Vagina (tissue), 2 donors: ENCODE data around the gene SGK2. TPM values are rescaled to one million over a fixed set of nuclear protein-coding genes. Genes with fewer than 3 reads are reported as not detected.

Source experiments
- DNase-seq, 2 donors: peaks; one replicate each; pipeline ENCODE4 v3.0.0-alpha.2; 2017; ENCODE audit errors: extremely low spot score in 2 of 2
- H3K27ac ChIP-seq: fragments of 200-600 bp; sonication (generic); one replicate; pipeline ENCODE4 v1.5.1; 2019
- H3K27me3 ChIP-seq: fragments of 200-600 bp; sonication (generic); one replicate; pipeline ENCODE4 v1.5.1; 2019
- H3K36me3 ChIP-seq, 2 donors: fragments of 200-600 bp; sonication (generic); one replicate each; pipeline ENCODE4 v1.5.1; 2017 to 2019
- H3K4me1 ChIP-seq: fragments of 200-600 bp; sonication (generic); one replicate; pipeline ENCODE4 v1.5.1; 2019
- H3K4me3 ChIP-seq, 2 donors: fragments of 200-600 bp; sonication (generic); 1 replicate in 1 of 2; 2 replicates in 1 of 2; pipeline ENCODE4 v1.5.1; 2016 to 2019
- H3K9me3 ChIP-seq: fragments of 200-600 bp; sonication (generic); one replicate; pipeline ENCODE4 v1.5.1; 2019
- POLR2A ChIP-seq, 2 donors: fragments of 450-650 bp; IDR thresholded peaks; one replicate each; pipeline ENCODE4 v1.6.1; 2017; ENCODE audit warnings: antibody characterized with exemption in 2 of 2, mild to moderate bottlenecking in 2 of 2, moderate library complexity in 2 of 2
- POLR2AphosphoS5 ChIP-seq, 2 donors: sonication (generic); formaldehyde crosslinking; IDR thresholded peaks; one replicate each; pipeline ENCODE4 v1.9.0; 2017; ENCODE audit warnings: antibody characterized with exemption in 2 of 2, mild to moderate bottlenecking in 2 of 2, low read depth in 1 of 2; ENCODE audit not compliant: insufficient read depth in 1 of 2
- intact Hi-C: fragments of 100-400 bp; cut with DNase I; formaldehyde crosslinking; loops from one replicate; pipeline ENCODE4 v1.15.1; 2023
- total RNA-seq: library from RNA; depleted of rRNA; stranded (reverse); fragments of >200 nt; gene quantifications from one replicate; pipeline ENCODE4 v1.2.3, GENCODE V29; 2016
- TF ChIP-seq, protein P1 (sequence below), 3 experiments: fragments of 450-650 bp in 2 of 3; fragments of 200-600 bp in 1 of 3; sonication (generic) in 1 of 3; IDR thresholded peaks; one replicate each; pipeline ENCODE4 v1.5.1; 2017 to 2019; ENCODE audit warnings: antibody characterized with exemption in 3 of 3, mild to moderate bottlenecking in 2 of 3, moderate library complexity in 2 of 3

The SGK2 gene
- total RNA-seq, 1 donor from 2014 or later = 5.4 TPM

DNA sequence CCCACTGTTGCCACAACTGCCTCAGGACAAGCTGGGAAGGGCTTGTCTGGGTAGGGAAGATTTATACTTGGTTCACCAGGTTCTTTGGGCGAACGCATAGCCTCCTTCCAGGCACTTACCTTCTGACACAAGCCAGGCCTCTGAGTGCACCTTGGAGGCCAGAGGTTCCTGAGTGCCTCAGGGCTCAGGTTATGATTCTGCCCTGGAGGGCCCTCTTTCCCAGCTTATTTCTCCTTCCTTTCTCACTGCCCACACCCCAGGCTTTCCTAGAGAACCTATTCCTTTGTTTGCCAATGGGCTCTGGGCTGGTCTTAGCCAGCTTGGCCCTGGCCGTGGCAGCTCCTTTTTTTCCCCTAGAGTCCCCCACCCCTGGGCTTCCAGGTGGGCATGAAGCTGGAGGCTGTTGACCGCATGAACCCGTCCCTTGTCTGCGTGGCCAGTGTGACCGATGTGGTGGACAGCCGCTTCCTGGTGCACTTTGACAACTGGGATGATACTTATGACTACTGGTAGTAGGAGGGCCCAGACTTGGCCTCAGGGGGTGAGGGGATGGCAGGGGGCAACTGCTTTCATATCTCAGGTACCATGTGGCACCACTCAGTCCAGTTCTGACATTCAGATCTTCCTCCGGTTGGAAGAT is 26.3 kb upstream of the SGK2 start:
- intact Hi-C loops = no loop called here
- Histone ChIP-seq H3K36me3 (peaks cover 0 to 5% of the 10 kb centered on the region in 2 donors), H3K4me1 (no peaks in the 10 kb centered on the region), H3K27me3 (no peaks in the 10 kb centered on the region), H3K27ac (no peak overlapping the region), H3K4me3 (no peak overlapping the region), H3K9me3 (no peaks in the 10 kb centered on the region)
- TF ChIP-seq, protein P1, sequence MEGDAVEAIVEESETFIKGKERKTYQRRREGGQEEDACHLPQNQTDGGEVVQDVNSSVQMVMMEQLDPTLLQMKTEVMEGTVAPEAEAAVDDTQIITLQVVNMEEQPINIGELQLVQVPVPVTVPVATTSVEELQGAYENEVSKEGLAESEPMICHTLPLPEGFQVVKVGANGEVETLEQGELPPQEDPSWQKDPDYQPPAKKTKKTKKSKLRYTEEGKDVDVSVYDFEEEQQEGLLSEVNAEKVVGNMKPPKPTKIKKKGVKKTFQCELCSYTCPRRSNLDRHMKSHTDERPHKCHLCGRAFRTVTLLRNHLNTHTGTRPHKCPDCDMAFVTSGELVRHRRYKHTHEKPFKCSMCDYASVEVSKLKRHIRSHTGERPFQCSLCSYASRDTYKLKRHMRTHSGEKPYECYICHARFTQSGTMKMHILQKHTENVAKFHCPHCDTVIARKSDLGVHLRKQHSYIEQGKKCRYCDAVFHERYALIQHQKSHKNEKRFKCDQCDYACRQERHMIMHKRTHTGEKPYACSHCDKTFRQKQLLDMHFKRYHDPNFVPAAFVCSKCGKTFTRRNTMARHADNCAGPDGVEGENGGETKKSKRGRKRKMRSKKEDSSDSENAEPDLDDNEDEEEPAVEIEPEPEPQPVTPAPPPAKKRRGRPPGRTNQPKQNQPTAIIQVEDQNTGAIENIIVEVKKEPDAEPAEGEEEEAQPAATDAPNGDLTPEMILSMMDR (IDR thresholded peaks at IDR 0.05) = no peak
- TF ChIP-seq POLR2A (IDR thresholded peaks at IDR 0.05) = no peak
- no peak for TF ChIP-seq POLR2AphosphoS5 (IDR thresholded peaks at IDR 0.05; ENCODE audit: insufficient read depth in 1 of 2, low read depth in 1 of 2)
- DNase-seq = no peak

DNA sequence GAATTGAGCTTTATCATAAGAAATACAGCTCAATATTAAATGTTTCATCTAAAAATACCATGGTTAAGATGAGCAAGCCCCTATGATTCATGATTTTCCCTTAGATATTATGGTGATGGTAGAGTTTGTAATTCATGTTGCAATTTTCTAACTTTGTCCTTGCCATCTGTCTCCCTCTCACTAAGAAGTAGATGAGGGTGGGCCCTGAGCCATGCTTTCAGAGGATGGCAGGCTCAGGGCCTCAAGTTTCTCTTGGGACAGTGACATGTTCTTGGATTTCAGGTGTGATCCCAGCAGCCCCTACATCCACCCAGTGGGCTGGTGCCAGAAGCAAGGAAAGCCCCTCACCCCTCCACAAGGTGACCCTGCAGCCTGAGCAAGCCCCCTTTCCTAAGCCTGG is 25.8 kb upstream of the SGK2 start:
- DNase-seq = no peak
- Histone ChIP-seq H3K4me1 (no peaks in the 10 kb centered on the region), H3K36me3 (peaks cover 0 to 5% of the 10 kb centered on the region in 2 donors), H3K27ac (no peak overlapping the region), H3K4me3 (no peak overlapping the region), H3K9me3 (no peaks in the 10 kb centered on the region), H3K27me3 (no peaks in the 10 kb centered on the region)
- intact Hi-C loops = no loop called here
- no peak for TF ChIP-seq POLR2A (IDR thresholded peaks at IDR 0.05)
- TF ChIP-seq, protein P1 (IDR thresholded peaks at IDR 0.05) = no peak
- TF ChIP-seq POLR2AphosphoS5 (IDR thresholded peaks at IDR 0.05; ENCODE audit: insufficient read depth in 1 of 2, low read depth in 1 of 2) = no peak

DNA sequence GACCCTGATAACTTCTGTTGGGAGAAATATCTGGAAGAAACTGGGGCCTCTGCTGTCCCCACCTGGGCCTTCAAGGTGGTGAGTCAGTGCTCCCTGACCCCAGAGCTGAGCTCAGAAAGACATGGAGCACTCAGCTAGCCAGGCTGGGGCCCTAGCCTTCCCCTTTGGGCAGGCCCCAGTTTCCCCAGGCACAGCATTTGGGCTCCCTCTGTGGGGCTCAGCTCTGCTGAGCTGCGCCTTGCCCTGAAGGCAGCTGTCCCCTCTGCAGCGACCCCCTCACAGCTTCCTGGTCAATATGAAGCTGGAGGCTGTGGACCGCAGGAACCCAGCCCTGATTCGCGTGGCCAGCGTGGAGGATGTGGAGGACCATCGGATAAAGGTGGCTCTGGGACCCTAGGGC is 24.8 kb upstream of the SGK2 start:
- TF ChIP-seq, protein P1 (IDR thresholded peaks at IDR 0.05) = no peak
- TF ChIP-seq POLR2AphosphoS5 (IDR thresholded peaks at IDR 0.05; ENCODE audit: insufficient read depth in 1 of 2, low read depth in 1 of 2) (no peak), POLR2A (IDR thresholded peaks at IDR 0.05) (no peak)
- DNase-seq = no peak
- intact Hi-C loops = no loop called here

DNA sequence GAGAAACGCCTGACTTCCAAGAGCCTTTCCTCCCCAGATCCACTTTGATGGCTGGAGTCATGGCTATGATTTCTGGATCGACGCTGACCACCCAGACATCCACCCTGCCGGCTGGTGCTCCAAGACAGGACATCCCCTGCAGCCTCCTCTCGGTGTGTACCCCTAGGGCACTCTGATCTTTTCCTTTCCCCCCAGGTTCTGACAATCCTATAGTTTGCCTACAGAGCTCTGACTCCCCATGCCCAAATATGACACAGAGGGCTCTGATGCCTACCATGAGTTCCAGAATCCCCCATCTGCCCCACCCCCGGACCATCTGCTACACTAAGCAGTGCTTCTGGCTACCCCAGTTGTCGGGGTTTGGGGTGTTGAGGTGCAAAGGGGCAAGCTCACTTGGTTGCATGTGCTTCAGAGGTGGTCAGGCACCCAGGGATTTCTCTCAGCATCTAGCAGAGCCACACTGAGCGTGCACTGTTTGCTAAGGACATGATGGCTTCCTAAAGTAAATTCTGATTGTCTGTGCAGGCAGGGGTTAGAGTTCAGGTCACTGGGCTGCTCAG is 24.0 kb upstream of the SGK2 start:
- TF ChIP-seq POLR2A (IDR thresholded peaks at IDR 0.05) (no peak), POLR2AphosphoS5 (IDR thresholded peaks at IDR 0.05; ENCODE audit: insufficient read depth in 1 of 2, low read depth in 1 of 2) (no peak)
- TF ChIP-seq, protein P1 (IDR thresholded peaks at IDR 0.05) = no peak
- DNase-seq = no peak
- Histone ChIP-seq H3K9me3 (no peaks in the 10 kb centered on the region), H3K27me3 (no peaks in the 10 kb centered on the region), H3K27ac (no peak overlapping the region), H3K4me3 (no peak overlapping the region), H3K36me3 (peaks cover 0 to 5% of the 10 kb centered on the region in 2 donors), H3K4me1 (no peaks in the 10 kb centered on the region)
- intact Hi-C loops = no loop called here

More for the DNA sequence above, 24.8 kb upstream of the SGK2 start:
- H3K4me1 ChIP-seq = no peaks in the 10 kb centered on the region
- no peaks in the 10 kb centered on the region for H3K9me3 ChIP-seq
- peaks cover 0 to 5% of the 10 kb centered on the region in 2 donors for H3K36me3 ChIP-seq
- no peak overlapping the region for H3K27ac ChIP-seq
- H3K27me3 ChIP-seq = no peaks in the 10 kb centered on the region
- no peak overlapping the region for H3K4me3 ChIP-seq

DNA sequence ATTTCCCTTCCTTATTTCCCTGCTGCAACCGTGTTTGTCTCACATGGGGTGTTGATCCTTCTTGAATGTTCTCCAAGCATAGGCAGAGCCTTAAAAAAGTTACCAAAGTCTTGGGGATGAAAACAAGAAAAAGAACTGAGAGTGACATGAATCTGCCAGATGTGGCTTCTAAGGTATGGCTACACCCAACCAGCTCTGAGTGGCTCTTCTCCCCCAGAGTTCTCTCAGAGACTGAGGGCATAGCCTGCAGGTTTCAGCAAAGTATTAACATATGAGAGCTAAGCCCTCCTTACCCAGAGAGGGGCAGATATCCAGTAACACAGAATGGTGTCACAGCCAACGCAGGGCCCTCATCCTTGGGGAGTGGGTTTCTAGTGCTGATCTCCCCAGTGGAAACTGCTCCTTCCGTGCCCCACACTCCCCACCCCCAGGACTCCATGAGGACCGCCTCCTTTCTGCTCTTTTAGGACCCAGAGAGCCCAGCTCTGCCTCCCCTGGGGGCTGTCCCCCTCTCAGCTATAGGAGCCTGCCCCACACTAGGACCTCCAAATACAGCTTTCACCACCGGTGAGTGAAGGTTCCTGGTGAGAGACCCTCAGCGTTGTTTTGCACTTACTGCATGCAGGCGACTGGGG is 23.3 kb upstream of the SGK2 start:
- Histone ChIP-seq H3K27ac (no peak overlapping the region), H3K4me3 (no peak overlapping the region), H3K4me1 (no peaks in the 10 kb centered on the region), H3K36me3 (peaks cover 0 to 5% of the 10 kb centered on the region in 2 donors), H3K9me3 (no peaks in the 10 kb centered on the region), H3K27me3 (no peaks in the 10 kb centered on the region)
- peak in 1 of 2 donors; percentile 55 for DNase-seq
- intact Hi-C loops = no loop called here
- TF ChIP-seq POLR2A (IDR thresholded peaks at IDR 0.05) (no peak), POLR2AphosphoS5 (IDR thresholded peaks at IDR 0.05; ENCODE audit: insufficient read depth in 1 of 2, low read depth in 1 of 2) (no peak)
- TF ChIP-seq, protein P1 (IDR thresholded peaks at IDR 0.05) = no peak
